HepG2 (cell line): ENCODE data around the gene SMYD2.

Experiments used
- CEBPG ChIP-seq: IDR thresholded peaks from 2 replicates; pipeline ENCODE4 v1.6.1; 2016
- FOXJ3 ChIP-seq: sonication (generic); formaldehyde crosslinking; IDR thresholded peaks from 2 replicates; pipeline ENCODE4 v1.4.0; 2020; ENCODE audit warnings: missing genetic modification reagents, mild to moderate bottlenecking, borderline replicate concordance
- JUN ChIP-seq: sonication (generic); formaldehyde crosslinking; IDR thresholded peaks from 2 replicates; pipeline ENCODE4 v1.4.0; 2020; ENCODE audit warnings: mild to moderate bottlenecking, missing genetic modification reagents
- POLR2A ChIP-seq, 2 experiments: IDR thresholded peaks; 2 replicates each; pipeline ENCODE4 v1.6.1; 2011; ENCODE audit warnings: low read depth in 2 of 2, low read length in 2 of 2, mild to moderate bottlenecking in 1 of 2, moderate library complexity in 1 of 2; ENCODE audit not compliant: insufficient read depth in 1 of 2
- RAD51 ChIP-seq: fragments of 450-650 bp; IDR thresholded peaks from 2 replicates; pipeline ENCODE4 v1.6.1; 2016; ENCODE audit warnings: borderline replicate concordance
- TF ChIP-seq, protein P1 (sequence below): sonication (generic); formaldehyde crosslinking; conservative IDR thresholded peaks from 2 replicates; pipeline ENCODE4 v1.8.0; 2022; ENCODE audit warnings: low read depth, missing genetic modification reagents

DNA sequence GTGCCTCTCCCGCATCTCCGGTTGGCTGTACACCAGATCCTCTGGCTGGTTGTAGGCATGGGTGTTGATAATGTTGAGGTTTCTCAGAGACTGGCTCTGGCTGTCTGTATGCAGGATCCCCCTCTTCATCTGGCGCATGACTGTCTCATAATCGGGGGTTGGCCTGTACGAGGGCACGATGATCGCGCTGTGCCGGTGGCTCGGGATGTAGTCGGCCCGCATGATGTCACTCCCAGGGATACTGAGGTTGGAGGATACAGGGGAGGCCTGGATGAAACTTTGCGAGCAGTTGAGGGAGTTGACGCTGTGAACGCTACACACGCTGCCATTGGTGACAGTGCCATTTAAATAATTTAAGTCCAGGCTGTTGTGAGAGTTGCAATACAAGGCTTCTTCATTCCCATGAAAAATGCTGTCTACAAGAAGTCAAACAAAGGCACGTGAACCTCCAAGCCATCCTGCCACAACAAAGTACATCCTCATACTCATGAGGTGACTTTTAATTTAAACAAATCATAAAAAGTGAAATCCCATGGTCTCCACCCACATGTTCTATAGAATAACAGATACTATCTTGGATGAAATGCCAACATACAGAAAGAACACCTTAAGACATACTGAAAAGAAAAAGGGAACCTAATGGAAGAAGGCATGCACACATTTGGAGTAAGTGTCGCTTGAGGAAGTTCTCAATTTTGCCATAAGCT is 103.6 kb downstream of the SMYD2 start:
- TF ChIP-seq CEBPG (CRISPR knock-in tag) (no peak), JUN (no peak), RAD51 (no peak), POLR2A (IDR thresholded peaks at IDR 0.05; ENCODE audit: insufficient read depth in 1 of 2, low read depth in 2 of 2, low read length in 2 of 2) (no peak), FOXJ3 (CRISPR knock-in tag) (no peak)
- TF ChIP-seq, protein P1, sequence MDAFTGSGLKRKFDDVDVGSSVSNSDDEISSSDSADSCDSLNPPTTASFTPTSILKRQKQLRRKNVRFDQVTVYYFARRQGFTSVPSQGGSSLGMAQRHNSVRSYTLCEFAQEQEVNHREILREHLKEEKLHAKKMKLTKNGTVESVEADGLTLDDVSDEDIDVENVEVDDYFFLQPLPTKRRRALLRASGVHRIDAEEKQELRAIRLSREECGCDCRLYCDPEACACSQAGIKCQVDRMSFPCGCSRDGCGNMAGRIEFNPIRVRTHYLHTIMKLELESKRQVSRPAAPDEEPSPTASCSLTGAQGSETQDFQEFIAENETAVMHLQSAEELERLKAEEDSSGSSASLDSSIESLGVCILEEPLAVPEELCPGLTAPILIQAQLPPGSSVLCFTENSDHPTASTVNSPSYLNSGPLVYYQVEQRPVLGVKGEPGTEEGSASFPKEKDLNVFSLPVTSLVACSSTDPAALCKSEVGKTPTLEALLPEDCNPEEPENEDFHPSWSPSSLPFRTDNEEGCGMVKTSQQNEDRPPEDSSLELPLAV (CRISPR knock-in tag) = no peak
